Measurements from ENCODE around the gene SEMA4F. TPM values are rescaled to one million over a fixed set of nuclear protein-coding genes. Genes with fewer than 3 reads are reported as not detected.

Gene SEMA4F
- total and polyA plus RNA-seq, 3 experiments from 2014 or later = 7.8 to 8.5 (median 8.3) TPM

- H3K36me3 Mint-ChIP-seq = peaks cover 0 to 24% (median 3%) of the 10 kb centered on the region in 3 donors
- Histone ChIP-seq H3K4me1 (ENCODE audit: insufficient read depth, low read length) (no peaks in the 10 kb centered on the region), H3K36me3 (ENCODE audit: insufficient read depth, low read length) (no peaks in the 10 kb centered on the region), H3K4me3 (ENCODE audit: low read length) (no peak overlapping the region), H3K9me3 (ENCODE audit: low read length) (no peaks in the 10 kb centered on the region), H3K27me3 (ENCODE audit: insufficient read depth, low read length, poor library complexity, severe bottlenecking) (no peaks in the 10 kb centered on the region), H3K27ac (ENCODE audit: low read depth, low read length) (no peak overlapping the region)
- H3K4me1 Mint-ChIP-seq = no peaks in the 10 kb centered on the region
- no peak overlapping the region for H3K27ac Mint-ChIP-seq
- H3K27me3 Mint-ChIP-seq = peaks cover 0 to 2% of the 10 kb centered on the region in 2 donors
- H3K4me3 Mint-ChIP-seq = no peak overlapping the region
- no peaks in the 10 kb centered on the region for H3K9me3 Mint-ChIP-seq
- CTCF ChIA-PET = interaction anchor here (5.2 kb wide), 1 partner anchor 11 kb away, joined by 28 read pairs; no protein-coding TSS in a partner anchor
- POLR2A ChIA-PET = no interaction called here
- DNase-seq = no peak
Measured at GRCh38 chr2:74702001-74702715, 48.1 kb downstream of the SEMA4F start.

- Histone ChIP-seq H3K36me3 (ENCODE audit: insufficient read depth, low read length) (no peaks in the 10 kb centered on the region), H3K27ac (ENCODE audit: low read depth, low read length) (no peak overlapping the region), H3K4me1 (ENCODE audit: insufficient read depth, low read length) (no peaks in the 10 kb centered on the region), H3K27me3 (ENCODE audit: insufficient read depth, low read length, poor library complexity, severe bottlenecking) (no peaks in the 10 kb centered on the region), H3K4me3 (ENCODE audit: low read length) (no peak overlapping the region), H3K9me3 (ENCODE audit: low read length) (no peaks in the 10 kb centered on the region)
- DNase-seq = no peak
- ChIA-PET CTCF (interaction anchor here (1.1 to 5.2 kb wide), 2 partner anchors 10 to 172 kb away, joined by 3 to 28 read pairs; no protein-coding TSS in a partner anchor), POLR2A (no interaction called here)
- no peak overlapping the region for H3K27ac Mint-ChIP-seq
- peaks cover 0 to 2% of the 10 kb centered on the region in 2 donors for H3K27me3 Mint-ChIP-seq
- no peak overlapping the region for H3K4me3 Mint-ChIP-seq
- no peaks in the 10 kb centered on the region for H3K9me3 Mint-ChIP-seq
- H3K36me3 Mint-ChIP-seq = peaks cover 4 to 31% (median 8%) of the 10 kb centered on the region in 3 donors
- H3K4me1 Mint-ChIP-seq = no peaks in the 10 kb centered on the region
Measured at GRCh38 chr2:74703373-74703772, 49.3 kb downstream of the SEMA4F start.

- no peaks in the 10 kb centered on the region for H3K4me1 ChIP-seq (ENCODE audit: insufficient read depth, low read length)
- H3K9me3 ChIP-seq (ENCODE audit: low read length) = no peaks in the 10 kb centered on the region
- Mint-ChIP-seq H3K9me3 (no peaks in the 10 kb centered on the region), H3K27me3 (peaks cover 0 to 2% of the 10 kb centered on the region in 2 donors), H3K36me3 (peaks cover 4 to 31% (median 8%) of the 10 kb centered on the region in 3 donors), H3K27ac (no peak overlapping the region), H3K4me1 (no peaks in the 10 kb centered on the region), H3K4me3 (no peak overlapping the region)
- no peak for DNase-seq
- no peaks in the 10 kb centered on the region for H3K36me3 ChIP-seq (ENCODE audit: insufficient read depth, low read length)
- H3K4me3 ChIP-seq (ENCODE audit: low read length) = no peak overlapping the region
- H3K27me3 ChIP-seq (ENCODE audit: insufficient read depth, low read length, poor library complexity, severe bottlenecking) = no peaks in the 10 kb centered on the region
- ChIA-PET CTCF (interaction anchor here (5.2 kb wide), 1 partner anchor 9 kb away, joined by 28 read pairs; no protein-coding TSS in a partner anchor), POLR2A (no interaction called here)
- H3K27ac ChIP-seq (ENCODE audit: low read depth, low read length) = no peak overlapping the region
Measured at GRCh38 chr2:74704216-74704615, 50.2 kb downstream of the SEMA4F start.

GRCh38 chr2:74706741-74707140, 52.7 kb downstream of the SEMA4F start:
- no peaks in the 10 kb centered on the region for H3K36me3 ChIP-seq (ENCODE audit: insufficient read depth, low read length)
- no peaks in the 10 kb centered on the region for H3K27me3 ChIP-seq (ENCODE audit: insufficient read depth, low read length, poor library complexity, severe bottlenecking)
- Mint-ChIP-seq H3K4me3 (no peak overlapping the region), H3K36me3 (peaks cover 4 to 16% (median 7%) of the 10 kb centered on the region in 3 donors), H3K9me3 (no peaks in the 10 kb centered on the region), H3K4me1 (no peaks in the 10 kb centered on the region), H3K27me3 (no peaks in the 10 kb centered on the region), H3K27ac (no peak overlapping the region)
- CTCF ChIA-PET = no interaction called here
- no peak for DNase-seq
- no peak overlapping the region for H3K4me3 ChIP-seq (ENCODE audit: low read length)
- POLR2A ChIA-PET = interaction anchor here (0.6 kb wide), 1 partner anchor 11 kb away, joined by 4 read pairs; no protein-coding TSS in a partner anchor
- H3K4me1 ChIP-seq (ENCODE audit: insufficient read depth, low read length) = no peaks in the 10 kb centered on the region
- H3K9me3 ChIP-seq (ENCODE audit: low read length) = no peaks in the 10 kb centered on the region
- H3K27ac ChIP-seq (ENCODE audit: low read depth, low read length) = no peak overlapping the region

GRCh38 chr2:74707837-74708236, 53.8 kb downstream of the SEMA4F start:
- Mint-ChIP-seq H3K9me3 (no peaks in the 10 kb centered on the region), H3K27ac (no peak overlapping the region), H3K4me1 (no peaks in the 10 kb centered on the region), H3K4me3 (no peak overlapping the region), H3K27me3 (no peaks in the 10 kb centered on the region), H3K36me3 (peaks cover 4 to 12% (median 5%) of the 10 kb centered on the region in 3 donors)
- ChIA-PET CTCF (no interaction called here), POLR2A (no interaction called here)
- H3K4me3 ChIP-seq (ENCODE audit: low read length) = no peak overlapping the region
- H3K27ac ChIP-seq (ENCODE audit: low read depth, low read length) = no peak overlapping the region
- no peaks in the 10 kb centered on the region for H3K4me1 ChIP-seq (ENCODE audit: insufficient read depth, low read length)
- no peaks in the 10 kb centered on the region for H3K36me3 ChIP-seq (ENCODE audit: insufficient read depth, low read length)
- no peak for DNase-seq
- no peaks in the 10 kb centered on the region for H3K27me3 ChIP-seq (ENCODE audit: insufficient read depth, low read length, poor library complexity, severe bottlenecking)
- H3K9me3 ChIP-seq (ENCODE audit: low read length) = no peaks in the 10 kb centered on the region

- H3K36me3 ChIP-seq (ENCODE audit: insufficient read depth, low read length) = no peaks in the 10 kb centered on the region
- Mint-ChIP-seq H3K36me3 (peaks cover 4 to 12% (median 5%) of the 10 kb centered on the region in 3 donors), H3K4me1 (no peaks in the 10 kb centered on the region), H3K9me3 (no peaks in the 10 kb centered on the region), H3K27me3 (no peaks in the 10 kb centered on the region), H3K27ac (no peak overlapping the region), H3K4me3 (no peak overlapping the region)
- no peak overlapping the region for H3K4me3 ChIP-seq (ENCODE audit: low read length)
- no peaks in the 10 kb centered on the region for H3K27me3 ChIP-seq (ENCODE audit: insufficient read depth, low read length, poor library complexity, severe bottlenecking)
- no peaks in the 10 kb centered on the region for H3K4me1 ChIP-seq (ENCODE audit: insufficient read depth, low read length)
- no peak overlapping the region for H3K27ac ChIP-seq (ENCODE audit: low read depth, low read length)
- POLR2A ChIA-PET = no interaction called here
- DNase-seq = no peak
- H3K9me3 ChIP-seq (ENCODE audit: low read length) = no peaks in the 10 kb centered on the region
- CTCF ChIA-PET = no interaction called here
Measured at GRCh38 chr2:74708296-74708695, 54.2 kb downstream of the SEMA4F start.

- H3K4me1 Mint-ChIP-seq = no peaks in the 10 kb centered on the region
- CTCF ChIA-PET = interaction anchor here (1.7 kb wide), 1 partner anchor 168 kb away, joined by 6 read pairs; no protein-coding TSS in a partner anchor
Measured at GRCh38 chr2:74708883-74709282, 54.8 kb downstream of the SEMA4F start.

GRCh38 chr2:74712223-74713053, 58.4 kb downstream of the SEMA4F start:
- no peak overlapping the region for H3K4me3 ChIP-seq (ENCODE audit: low read length)
- peaks cover 2 to 8% (median 4%) of the 10 kb centered on the region in 3 donors for H3K36me3 Mint-ChIP-seq
- H3K27ac Mint-ChIP-seq = no peak overlapping the region
- H3K9me3 Mint-ChIP-seq = no peaks in the 10 kb centered on the region
- peaks cover 6 to 9% (median 9%) of the 10 kb centered on the region in 3 donors for H3K4me1 Mint-ChIP-seq
- DNase-seq = no peak
- H3K36me3 ChIP-seq (ENCODE audit: insufficient read depth, low read length) = no peaks in the 10 kb centered on the region
- H3K4me3 Mint-ChIP-seq = no peak overlapping the region
- POLR2A ChIA-PET = no interaction called here
- H3K4me1 ChIP-seq (ENCODE audit: insufficient read depth, low read length) = peaks cover 6% of the 10 kb centered on the region
- H3K27me3 ChIP-seq (ENCODE audit: insufficient read depth, low read length, poor library complexity, severe bottlenecking) = peaks cover 14% of the 10 kb centered on the region
- peaks cover 0 to 11% of the 10 kb centered on the region in 2 donors for H3K27me3 Mint-ChIP-seq
- CTCF ChIA-PET = interaction anchor here (1.6 to 8.6 kb wide), 3 partner anchors 10 to 162 kb away, joined by 3 to 145 read pairs (median 28); no protein-coding TSS in a partner anchor
- H3K27ac ChIP-seq (ENCODE audit: low read depth, low read length) = no peak overlapping the region
- H3K9me3 ChIP-seq (ENCODE audit: low read length) = no peaks in the 10 kb centered on the region

More at GRCh38 chr2:74708883-74709282, 54.8 kb downstream of the SEMA4F start:
- Histone ChIP-seq H3K4me3 (ENCODE audit: low read length) (no peak overlapping the region), H3K9me3 (ENCODE audit: low read length) (no peaks in the 10 kb centered on the region), H3K27ac (ENCODE audit: low read depth, low read length) (no peak overlapping the region), H3K27me3 (ENCODE audit: insufficient read depth, low read length, poor library complexity, severe bottlenecking) (no peaks in the 10 kb centered on the region), H3K4me1 (ENCODE audit: insufficient read depth, low read length) (no peaks in the 10 kb centered on the region), H3K36me3 (ENCODE audit: insufficient read depth, low read length) (no peaks in the 10 kb centered on the region)
- Mint-ChIP-seq H3K36me3 (peaks cover 4 to 9% (median 5%) of the 10 kb centered on the region in 3 donors), H3K27ac (no peak overlapping the region), H3K27me3 (no peaks in the 10 kb centered on the region), H3K9me3 (no peaks in the 10 kb centered on the region), H3K4me3 (no peak overlapping the region)
- no peak for DNase-seq
- POLR2A ChIA-PET = no interaction called here
